OCI-LY7 (cell line): ENCODE measurements around the gene ACSS3.

ENCODE experiments used
- CTCF ChIP-seq: fragments of 200-600 bp; sonication (generic); conservative IDR thresholded peaks from 2 replicates; pipeline ENCODE4 v1.5.1; 2014; ENCODE audit warnings: mild to moderate bottlenecking, antibody characterized with exemption, low read length, moderate library complexity, mixed read lengths
- EZH2phosphoT487 ChIP-seq: fragments of 200-600 bp; sonication (generic); IDR thresholded peaks from 2 replicates; pipeline ENCODE4 v1.6.1; 2018; ENCODE audit warnings: low read depth, borderline replicate concordance, mild to moderate bottlenecking, mixed run types, antibody characterized with exemption, low read length, moderate library complexity, mixed read lengths

GRCh38 chr12:81203671-81204204 is 125.9 kb downstream of the ACSS3 start:
- no peak for TF ChIP-seq CTCF
- no peak for TF ChIP-seq EZH2phosphoT487
